HG03060 (cell line): ENCODE measurements around the gene CBLB.

Source experiments
- ATAC-seq: cut with Tn5 transposase; IDR thresholded peaks from one replicate; pipeline ENCODE4 v1.9.1; 2021; ENCODE audit warnings: low read depth, moderate number of reproducible peaks; ENCODE audit not compliant: unreplicated experiment

The CBLB gene

DNA sequence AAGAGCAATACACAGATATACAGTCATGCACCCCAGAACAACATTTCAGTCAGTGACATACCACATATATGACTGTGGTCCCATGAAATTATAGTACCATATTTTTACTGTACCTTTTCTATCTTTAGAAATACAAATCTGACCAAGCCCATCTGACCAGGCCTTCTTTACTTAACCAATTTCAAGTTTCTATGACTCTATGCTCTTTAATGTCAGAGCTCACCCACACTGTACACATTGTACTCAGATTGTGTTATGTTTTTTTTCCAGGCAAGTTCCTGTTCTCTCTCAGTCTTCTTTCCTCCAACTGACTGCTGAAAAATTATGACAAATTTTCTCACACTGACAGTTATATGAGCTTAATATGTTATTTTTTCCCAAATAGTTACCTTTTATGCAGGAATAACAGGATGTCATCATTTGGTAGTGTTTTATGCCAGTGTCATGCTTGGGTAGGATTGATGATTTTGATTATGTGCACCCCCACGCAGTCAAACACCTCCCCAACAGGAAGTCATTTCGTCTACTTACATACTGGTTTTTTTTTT is 8.0 kb upstream of the CBLB start:
- ATAC-seq: no peak

DNA sequence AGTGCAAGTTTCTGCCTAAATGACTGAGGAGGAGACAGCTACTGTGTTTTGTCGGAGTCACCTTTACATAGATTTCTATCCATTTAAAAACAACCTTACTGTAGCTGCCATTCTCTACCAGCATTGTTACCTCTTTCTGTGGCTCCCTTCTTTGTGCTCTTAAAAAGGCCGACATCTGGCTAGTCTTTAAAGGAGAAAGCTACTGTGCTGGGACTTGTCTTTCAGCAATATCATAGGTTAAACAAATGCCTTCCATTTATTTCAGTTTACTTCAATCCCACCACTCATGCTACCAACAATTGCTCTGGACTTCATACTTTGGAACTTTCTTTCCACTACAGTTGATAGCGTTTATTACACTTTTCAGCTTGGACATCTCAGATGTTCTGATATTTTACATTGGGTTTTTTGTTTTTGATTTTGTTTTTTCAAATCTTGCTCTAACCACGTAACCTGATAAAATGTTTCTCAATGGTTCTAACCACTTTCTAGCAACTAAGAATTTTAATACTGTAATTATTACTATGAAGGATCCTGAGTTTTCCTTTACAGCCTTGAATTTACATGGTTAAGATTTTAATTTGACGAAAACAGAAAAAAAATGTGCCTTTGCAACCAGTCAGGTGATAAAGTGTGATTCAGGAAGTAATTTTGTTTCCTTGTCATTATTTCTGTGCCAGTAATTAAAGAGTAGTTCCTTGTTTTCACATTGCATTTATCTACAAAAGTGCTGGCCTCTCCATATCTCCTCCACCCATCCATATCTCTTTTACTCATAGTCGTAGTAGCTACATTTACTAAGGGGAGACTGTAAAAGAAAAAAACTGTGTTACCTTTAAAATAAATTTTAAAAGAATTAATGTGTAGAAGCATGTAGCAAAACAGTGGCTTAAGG is 1.3 kb upstream of the CBLB start:
- ATAC-seq: no peak

DNA sequence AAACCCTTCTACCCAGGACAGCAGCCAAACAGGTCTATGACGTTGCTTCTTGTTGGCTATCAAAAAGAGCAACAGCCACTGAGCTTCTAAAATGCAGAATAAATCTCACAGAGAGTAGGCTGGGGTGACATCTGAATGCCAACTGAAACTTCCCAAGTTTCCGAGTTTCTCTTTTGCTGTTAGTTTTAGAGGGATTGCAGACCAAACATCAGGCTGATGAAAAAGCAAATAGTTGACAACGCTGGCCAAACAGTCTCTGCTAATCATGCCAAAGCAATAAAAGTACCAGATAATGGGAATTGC is 670 bp upstream of the CBLB start:
- ATAC-seq: no peak

DNA sequence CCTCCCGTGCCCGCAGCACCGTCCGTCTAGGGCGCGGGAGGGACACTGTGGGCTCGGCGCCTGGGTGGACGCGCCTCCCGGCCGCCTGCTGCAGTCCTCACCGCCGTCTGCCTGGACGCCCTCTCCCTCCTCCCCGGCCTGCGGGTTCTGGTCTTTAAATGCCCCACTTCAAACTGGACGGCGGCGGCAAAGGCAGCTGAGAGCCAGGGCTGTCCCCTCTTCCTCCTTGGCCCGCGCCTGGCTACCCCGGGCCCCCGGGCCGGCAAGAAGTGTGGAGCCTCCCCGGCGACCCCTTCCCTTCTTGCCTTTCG is 426 bp downstream of the CBLB start:
- no peak for ATAC-seq

DNA sequence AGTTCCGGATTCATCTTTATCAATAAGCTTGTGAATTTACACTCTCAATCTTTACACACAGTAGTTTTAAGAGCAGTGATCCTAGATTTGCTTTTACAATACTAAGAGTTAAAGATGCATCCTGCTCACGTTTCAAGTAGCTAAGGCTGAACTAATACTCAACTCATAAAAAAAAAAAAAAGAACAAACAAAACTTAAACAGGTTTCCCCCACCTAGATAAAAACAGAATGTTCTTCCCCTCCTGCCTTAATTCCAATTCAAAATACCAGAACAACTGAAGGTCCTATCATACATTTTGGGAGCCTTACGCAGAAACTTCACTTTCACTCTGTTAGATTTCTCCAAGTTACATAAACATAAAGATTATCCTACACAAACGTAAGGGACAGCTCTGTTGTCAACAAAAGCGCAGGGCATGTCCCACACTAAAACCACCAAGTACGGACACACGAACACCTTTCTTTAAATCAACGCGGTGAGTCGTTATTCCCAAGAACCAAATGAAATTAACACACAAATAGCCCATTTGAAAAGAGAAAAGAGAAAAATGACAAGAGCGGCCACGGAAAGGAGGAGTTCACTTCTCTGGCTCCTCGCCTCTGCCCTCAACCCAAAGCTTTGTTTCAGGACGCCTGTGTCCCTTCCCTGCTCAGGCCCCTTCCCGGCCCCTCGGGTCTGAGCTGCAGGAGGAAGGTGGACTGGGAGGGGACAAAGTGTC is 941 bp downstream of the CBLB start:
- ATAC-seq: no peak

DNA sequence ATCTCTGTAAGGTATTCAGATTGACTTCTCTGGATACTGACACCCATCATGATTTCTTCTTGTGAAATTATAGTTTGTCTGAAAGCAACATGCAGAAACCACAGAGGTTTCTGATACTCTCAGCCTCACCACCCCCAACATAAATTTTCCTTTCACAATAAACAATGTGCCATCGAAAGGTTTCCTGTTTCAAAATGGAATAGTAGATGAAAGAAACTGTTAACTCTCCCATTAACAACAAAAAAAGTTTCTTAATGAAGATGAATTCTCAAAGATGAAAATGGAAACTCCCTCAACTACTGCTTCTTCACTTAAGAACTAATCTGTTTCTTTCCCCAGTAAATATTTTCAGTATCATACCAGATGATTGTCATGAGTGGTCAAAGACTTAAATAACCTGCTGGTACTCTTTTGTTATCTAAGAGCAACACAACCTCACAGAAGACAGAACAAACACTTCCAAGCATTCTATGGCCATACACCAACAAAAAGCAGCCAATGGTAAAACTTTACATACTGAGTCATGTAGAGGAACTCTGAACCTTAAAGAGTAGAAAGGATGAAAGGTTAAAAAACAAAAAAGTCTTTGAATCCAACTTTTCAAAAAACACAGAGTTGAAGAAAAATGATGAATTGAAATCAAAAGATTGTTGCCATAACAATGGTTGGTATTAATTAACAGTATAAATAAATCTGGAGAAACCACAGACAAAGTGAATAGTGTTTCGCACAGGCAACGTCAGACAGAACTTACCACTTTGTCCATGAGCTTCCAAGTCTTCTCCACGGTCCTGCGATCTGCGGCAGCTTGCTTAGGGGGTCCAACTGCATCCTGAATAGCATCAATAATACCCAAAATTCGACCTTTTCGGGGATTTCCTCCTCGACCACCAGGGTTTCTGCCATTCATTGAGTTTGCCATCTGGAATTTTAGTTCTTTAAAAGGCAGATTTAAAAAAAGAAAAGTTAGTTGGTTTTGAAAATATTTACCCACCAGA is 1.9 kb downstream of the CBLB start:
- ATAC-seq: peak; percentile 22

DNA sequence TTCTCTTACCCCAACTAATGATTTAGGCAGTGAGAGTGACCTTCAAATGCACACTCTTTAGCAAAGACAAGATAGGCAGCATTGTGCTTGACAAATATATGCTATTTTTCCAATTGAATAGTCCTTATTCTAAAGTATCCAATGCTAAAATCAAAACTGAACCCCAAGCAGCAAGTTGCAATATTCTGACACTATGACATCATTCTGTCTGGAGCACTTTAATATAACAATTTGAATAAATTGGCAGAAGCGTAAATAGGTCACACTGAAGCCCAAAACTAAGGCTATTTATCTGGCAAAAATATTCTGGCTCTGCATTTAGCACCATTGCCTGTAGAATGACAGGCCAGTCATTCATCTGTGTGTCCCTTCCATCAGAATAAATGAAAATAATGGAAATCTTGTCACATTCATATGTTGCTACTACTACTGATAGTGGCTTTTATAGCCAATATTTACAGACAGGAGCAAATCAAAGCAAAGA is 2.9 kb downstream of the CBLB start:
- no peak for ATAC-seq

DNA sequence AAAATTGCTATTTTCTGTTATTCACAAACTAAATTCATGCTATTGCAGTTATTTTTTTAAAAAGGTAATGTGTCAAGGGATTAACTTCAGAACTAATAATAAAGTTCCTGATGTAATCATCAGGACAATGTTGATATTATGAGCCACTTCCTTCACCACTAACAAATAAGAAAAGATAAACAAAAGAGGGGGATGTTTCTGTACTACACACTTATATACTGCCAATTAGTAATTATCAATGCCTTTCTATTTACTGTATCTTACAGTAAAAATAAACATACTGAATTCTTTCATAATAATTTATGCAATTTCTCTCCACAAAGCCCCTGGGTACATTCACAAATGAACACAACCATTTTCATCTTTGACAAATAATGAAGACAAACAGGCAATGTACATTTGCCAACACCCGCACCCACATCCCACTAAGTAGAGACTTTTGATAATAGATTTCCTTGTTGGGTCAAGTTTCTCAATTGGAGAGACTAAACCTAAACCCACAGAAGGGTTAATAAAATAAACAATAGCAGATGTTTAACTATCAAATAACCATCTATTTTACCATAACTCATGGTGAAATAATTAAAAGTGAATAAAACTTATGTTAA is 3.7 kb downstream of the CBLB start:
- ATAC-seq: no peak

DNA sequence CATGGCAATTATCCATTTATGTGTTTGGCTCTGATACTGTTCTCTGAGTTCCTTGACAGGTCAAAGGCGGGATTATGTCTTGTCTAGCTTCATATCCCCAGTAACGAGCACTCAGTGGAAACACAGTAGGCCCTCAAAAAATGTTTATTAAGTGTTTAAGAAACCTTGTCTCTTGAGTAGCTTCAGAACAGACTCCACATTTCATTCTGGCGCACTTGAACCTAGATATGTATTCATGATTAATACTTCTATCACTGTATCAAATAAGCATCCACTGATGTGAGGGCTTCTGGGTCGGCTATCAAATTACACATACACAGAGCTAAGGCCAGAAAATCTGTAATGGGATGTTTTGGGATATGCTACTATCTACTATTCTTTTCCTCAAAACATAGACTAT is 4.6 kb downstream of the CBLB start:
- no peak for ATAC-seq

DNA sequence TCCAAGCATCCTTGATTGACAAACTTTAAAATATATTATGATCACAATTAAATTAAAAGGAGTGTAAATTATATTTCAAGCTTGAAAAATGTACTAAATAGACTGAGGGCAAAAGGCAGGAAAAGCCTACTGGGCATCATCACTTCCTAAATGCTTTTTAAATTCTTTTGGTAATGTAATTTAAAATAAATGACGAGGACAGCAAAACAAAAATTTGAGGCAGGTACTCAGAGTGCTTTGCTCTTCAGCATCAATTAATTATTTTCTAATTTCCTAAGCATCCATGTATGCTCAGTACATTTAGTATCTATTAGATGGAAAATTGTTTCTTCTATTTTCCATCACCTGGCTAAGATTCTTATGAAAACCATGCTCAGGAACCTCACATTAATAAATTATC is 5.2 kb downstream of the CBLB start:
- ATAC-seq: no peak

DNA sequence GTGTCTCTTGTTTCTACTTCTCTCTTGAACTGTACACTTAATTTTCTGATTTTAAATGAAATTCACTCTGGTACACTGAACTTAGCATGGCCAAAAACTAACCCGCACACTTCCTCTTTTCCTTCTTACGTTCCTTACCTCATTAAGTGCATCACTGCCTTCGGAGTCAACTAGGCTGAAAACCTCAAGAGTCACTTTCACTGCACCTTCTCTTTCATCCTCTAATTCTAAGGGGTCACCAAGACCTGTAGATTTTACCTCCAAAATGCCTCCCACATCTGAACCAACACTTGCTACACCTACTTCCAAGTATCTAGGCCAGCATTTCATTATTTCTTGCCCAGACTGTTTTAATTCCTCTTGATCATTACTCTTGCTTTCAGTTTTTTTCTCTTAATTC is 6.6 kb downstream of the CBLB start:
- ATAC-seq: peak; percentile 72

DNA sequence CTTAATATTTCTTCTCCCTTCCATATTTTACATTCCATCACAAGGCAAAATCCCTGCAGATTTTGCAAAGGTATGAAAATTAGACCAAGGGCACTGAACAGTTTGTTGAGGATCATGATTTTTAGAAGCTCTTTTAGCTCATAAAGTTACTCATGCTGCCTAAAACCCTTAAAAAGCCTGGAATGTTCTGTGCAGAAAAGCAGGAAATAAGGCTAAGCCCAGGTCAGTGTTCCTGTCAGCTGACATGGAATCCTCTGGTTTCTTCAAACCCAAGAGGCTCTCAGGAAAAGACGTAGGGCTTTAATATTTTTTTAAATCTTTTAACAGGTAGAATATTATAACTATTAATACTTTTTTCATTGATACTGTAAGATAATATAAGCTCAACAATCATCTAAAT is 8.2 kb downstream of the CBLB start:
- no peak for ATAC-seq

DNA sequence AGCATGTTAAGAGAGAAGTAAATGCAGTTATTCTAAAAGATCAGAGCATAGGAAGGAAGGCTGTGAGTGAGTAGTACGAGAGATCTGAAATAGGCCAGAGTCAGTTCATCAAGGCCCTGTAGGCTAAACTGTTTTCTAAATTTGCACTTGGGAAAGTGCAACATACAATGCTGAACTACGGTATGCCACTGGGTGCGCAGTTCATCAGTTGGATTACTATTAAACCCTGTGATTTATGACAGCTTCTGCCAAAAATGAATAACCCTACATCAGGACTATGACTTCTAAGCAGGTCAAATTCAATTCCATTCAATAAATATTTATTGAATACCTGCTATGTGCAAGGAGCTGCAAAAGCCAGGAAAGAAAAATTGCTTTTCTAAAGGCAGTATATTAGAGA is 10.8 kb downstream of the CBLB start:
- no peak for ATAC-seq

DNA sequence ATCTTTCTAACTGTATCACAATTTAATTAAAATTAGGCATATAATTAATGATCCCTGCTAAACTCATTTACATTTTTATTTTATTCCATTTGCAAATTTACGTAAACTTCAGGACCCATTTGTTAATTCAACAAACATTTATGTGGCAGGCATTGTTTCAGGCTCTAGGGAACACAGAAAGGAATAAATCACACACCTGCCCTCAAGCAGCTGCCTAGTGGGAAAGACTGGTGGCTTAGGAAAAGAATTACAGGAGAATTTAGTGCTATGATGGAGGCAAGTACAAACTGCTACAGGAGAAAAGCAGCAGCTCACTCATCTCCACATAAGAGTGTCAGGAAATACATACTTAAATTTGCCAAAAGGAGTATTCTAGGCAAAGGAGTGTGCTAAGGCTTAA is 11.2 kb downstream of the CBLB start:
- ATAC-seq: no peak

DNA sequence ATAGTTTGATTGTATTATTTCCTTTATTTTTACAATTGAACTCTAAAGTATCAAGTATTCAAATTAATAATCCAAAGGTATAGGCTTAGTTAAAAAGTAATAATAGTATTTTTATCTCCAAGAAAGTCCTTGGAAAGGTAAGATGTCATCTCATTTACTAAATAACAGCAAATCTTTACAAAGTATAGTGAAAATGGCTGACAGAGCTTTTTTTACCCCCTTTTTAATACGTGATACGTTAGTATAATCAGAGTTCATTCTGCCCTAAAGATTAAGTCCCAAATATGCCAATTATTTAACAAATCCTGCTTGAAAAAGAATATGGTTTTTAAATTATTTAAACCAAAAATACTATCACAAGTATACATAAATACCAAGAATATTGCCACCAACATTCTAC is 12.2 kb downstream of the CBLB start:
- no peak for ATAC-seq

DNA sequence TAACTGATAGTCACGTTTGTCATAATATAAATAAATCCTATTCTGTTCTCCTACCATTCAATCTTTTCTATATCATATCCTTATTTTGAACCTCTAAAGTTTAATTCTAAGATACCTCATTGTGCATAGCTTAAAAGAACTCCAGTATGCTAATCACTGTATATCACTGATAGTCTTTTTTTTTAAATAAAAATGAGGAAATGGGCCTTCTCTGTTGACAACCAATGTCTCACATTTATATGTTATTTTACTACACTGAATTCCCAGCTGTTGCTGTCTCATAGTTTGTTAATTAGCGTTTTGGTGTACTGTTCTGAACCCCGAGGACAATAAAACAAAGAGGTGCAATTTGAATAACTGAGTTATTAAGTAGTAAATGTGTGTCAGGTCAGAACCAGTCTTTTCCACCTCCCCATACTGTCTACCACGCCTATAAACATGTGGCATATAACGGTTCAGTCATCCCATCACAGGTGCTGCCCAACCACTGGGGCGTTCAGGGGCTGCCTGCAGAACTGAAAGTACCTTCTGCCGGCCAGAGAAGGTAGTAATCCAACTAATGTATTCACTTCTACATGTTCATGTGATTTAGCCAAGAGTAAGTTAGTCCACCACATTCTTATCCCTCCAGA is 14.9 kb downstream of the CBLB start:
- ATAC-seq: peak; percentile 85

DNA sequence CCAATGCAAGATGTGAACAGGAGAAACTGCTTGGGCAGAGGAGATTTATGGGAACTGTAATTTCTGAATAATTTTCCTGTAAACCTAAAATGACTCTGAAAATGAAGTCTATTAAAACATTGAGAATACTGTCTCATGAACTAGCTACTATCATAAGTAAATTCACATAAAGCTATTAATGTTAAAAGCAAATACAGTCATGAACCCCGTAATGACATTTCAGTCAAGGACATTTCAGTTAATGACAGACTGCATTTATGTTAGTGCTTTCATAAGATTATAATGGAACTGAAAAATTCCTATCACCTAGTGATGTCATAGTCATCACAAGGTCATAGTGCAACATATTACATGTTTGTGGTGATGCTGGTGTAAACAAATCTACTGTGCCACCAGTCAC is 17.2 kb downstream of the CBLB start:
- ATAC-seq: no peak

DNA sequence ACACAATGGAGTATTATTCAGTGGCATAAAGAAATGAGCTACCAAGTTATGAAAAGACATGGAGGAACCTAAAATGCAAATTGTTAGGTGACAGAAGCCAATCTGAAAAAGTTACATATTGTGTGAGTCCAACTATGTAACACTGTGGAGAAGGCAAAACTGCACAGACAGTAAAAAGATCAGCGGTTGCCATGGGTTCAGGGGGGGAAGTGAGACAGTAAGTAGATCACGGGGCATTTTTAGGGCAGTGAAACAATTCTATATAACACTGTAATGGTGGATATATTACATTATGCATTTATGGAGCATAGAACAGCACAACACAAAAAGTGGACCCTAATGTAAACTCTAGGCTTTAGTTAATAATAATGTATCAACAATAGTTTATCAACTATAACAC is 17.6 kb downstream of the CBLB start:
- no peak for ATAC-seq

DNA sequence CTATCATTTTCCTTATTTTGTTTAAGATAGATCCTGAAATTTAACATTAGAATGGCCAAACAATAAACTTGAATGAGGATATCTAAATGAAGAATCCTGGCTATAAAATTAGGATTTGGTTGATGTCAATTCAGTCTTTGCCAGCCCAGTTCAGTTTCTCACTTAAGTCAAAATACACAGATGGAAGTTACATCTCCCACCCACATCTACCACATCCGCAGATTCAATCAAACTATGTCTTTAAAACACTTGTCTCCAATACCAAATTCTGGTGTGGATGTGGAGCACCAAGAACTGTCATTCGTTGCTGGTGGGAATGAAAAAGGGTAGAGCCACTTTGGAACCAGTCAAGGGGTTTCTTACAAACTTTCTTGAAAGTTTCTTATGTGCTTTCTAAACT is 18.2 kb downstream of the CBLB start:
- ATAC-seq: no peak

DNA sequence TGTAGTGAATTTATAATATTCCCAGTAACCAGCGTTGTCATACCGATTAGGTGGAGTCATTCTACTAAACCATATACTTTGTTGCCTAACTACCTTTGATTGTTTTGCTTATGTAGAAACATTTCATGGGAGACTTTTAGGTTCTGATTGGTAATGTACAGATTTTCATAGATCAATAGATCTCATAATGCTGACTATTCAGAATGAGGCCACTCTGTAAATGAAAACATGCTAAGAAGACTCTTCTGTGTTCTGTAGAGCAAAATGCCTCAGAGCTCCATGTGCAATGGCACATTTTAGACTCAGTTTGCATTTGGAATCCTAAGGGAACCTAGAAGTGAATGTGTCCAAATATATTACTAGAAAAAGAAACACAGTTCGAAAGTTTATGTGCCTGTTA is 20.0 kb downstream of the CBLB start:
- ATAC-seq: no peak
